ENCODE results near the gene UBC. TPM values are rescaled to one million over a fixed set of nuclear protein-coding genes. Genes with fewer than 3 reads are reported as not detected.

The UBC gene
- total and polyA plus RNA-seq, 9 of the 15 experiments (the other 6 are each of a cell fraction or from before 2014, with no cell fraction given) = 533 to 1,153 (median 813) TPM

DNA sequence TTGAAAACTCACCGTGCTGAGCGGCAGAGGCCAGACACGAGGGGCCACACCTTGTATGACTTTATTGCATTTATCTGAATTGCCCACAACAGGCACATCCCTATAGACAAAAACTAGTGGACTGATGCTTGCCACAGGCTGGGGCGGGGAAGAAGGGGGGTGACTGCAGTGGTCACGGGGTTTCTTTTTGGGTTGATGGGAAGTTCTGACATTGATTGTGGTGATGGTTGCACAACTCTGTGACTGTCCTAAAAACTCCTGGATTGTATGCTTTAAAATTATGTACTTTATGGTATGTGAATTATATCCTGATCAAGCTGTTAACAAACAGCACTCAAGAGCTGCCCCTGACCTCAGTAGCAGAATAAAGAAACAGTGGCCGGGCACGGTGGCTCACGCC is 48.8 kb upstream of the UBC start:
- Histone ChIP-seq H3K36me3 (ENCODE audit: control insufficient read depth, insufficient read depth, low read length) (peaks cover 85% of the 10 kb centered on the region; the same call in 2 of the 3 replicates), H3K9me1 (ENCODE audit: control insufficient read depth, insufficient read depth, low read length) (no peaks in the 10 kb centered on the region), H3K27me3 (ENCODE audit: control insufficient read depth in 2 of 2, insufficient read depth in 2 of 2, low read length in 2 of 2) (no peaks in the 10 kb centered on the region), H3K9me3 (replicated peaks; ENCODE audit: control insufficient read depth, insufficient read depth, low read depth, low read length) (no peaks in the 10 kb centered on the region), H4K20me1 (replicated peaks; ENCODE audit: control insufficient read depth, insufficient read depth, low read length) (no peaks in the 10 kb centered on the region), H3K9ac (ENCODE audit: insufficient read depth in 1 of 2, low read depth in 2 of 2, low read length in 2 of 2) (no peak overlapping the region), H3K4me3 (no peak overlapping the region), H3K4me1 (replicated peaks in 1 of 2; ENCODE audit: control insufficient read depth in 2 of 2, insufficient read depth in 2 of 2, low read length in 2 of 2) (0 out of 5 replicates have a peak, but pooled peaks cover 0 to 3% of the 10 kb centered on the region in 2 experiments), H3K4me2 (ENCODE audit: insufficient read depth, low read length) (no peak overlapping the region), H3K27ac (ENCODE audit: extremely low read depth, low read depth, low read length) (no peak overlapping the region), H2AFZ (ENCODE audit: low read depth, low read length) (no peak overlapping the region), H3K79me2 (ENCODE audit: control insufficient read depth, insufficient read depth, low read length) (no peaks in the 10 kb centered on the region)
- no peak for DNase-seq (ENCODE audit: extremely low read depth in 1 of 4, low spot score in 3 of 4)
- POLR2A ChIA-PET = no interaction called here
- CTCF ChIA-PET (ENCODE audit: low intra/inter-chr PET ratio) = no interaction called here
- in situ Hi-C loops (cut with MboI) (no loop called here), intact Hi-C loops (cut with micrococcal nuclease) (no loop called here)
- BruUV-seq (replicated peaks) = TSS peak; percentile 16
- ATAC-seq = no peak
- FAIRE-seq = no peak
- WGBS (ENCODE audit: insufficient coverage, low coverage, missing lambda C conversion rate) = 100% methylated on average over 6 of the region's 8 CpGs
- TF ChIP-seq ZNF316 (IDR thresholded peaks at IDR 0.05) (no peak), STAT5B (CRISPR knock-in tag; IDR thresholded peaks at IDR 0.05) (no peak), ZBTB34 (CRISPR knock-in tag; IDR thresholded peaks at IDR 0.05) (no peak), ELK3 (CRISPR knock-in tag; IDR thresholded peaks at IDR 0.05) (no peak), CEBPB (tag; IDR thresholded peaks at IDR 0.05) (no peak), ZNF75A (CRISPR knock-in tag; IDR thresholded peaks at IDR 0.05) (no peak), ZBTB12 (CRISPR knock-in tag; IDR thresholded peaks at IDR 0.05) (no peak), ZNF76 (CRISPR knock-in tag; IDR thresholded peaks at IDR 0.05; ENCODE audit: borderline replicate concordance) (no peak), TCF7 (IDR thresholded peaks at IDR 0.05; ENCODE audit: borderline replicate concordance) (no peak), MEF2D (tag; conservative IDR thresholded peaks at IDR 0.05; ENCODE audit: low read depth) (no peak), ZNF280A (IDR thresholded peaks at IDR 0.05; ENCODE audit: low read depth, partially characterized antibody) (no peak)
- TF ChIP-seq, protein P1, sequence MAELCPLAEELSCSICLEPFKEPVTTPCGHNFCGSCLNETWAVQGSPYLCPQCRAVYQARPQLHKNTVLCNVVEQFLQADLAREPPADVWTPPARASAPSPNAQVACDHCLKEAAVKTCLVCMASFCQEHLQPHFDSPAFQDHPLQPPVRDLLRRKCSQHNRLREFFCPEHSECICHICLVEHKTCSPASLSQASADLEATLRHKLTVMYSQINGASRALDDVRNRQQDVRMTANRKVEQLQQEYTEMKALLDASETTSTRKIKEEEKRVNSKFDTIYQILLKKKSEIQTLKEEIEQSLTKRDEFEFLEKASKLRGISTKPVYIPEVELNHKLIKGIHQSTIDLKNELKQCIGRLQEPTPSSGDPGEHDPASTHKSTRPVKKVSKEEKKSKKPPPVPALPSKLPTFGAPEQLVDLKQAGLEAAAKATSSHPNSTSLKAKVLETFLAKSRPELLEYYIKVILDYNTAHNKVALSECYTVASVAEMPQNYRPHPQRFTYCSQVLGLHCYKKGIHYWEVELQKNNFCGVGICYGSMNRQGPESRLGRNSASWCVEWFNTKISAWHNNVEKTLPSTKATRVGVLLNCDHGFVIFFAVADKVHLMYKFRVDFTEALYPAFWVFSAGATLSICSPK (IDR thresholded peaks at IDR 0.05; ENCODE audit: borderline replicate concordance) = no peak
- TF ChIP-seq, protein P2, sequence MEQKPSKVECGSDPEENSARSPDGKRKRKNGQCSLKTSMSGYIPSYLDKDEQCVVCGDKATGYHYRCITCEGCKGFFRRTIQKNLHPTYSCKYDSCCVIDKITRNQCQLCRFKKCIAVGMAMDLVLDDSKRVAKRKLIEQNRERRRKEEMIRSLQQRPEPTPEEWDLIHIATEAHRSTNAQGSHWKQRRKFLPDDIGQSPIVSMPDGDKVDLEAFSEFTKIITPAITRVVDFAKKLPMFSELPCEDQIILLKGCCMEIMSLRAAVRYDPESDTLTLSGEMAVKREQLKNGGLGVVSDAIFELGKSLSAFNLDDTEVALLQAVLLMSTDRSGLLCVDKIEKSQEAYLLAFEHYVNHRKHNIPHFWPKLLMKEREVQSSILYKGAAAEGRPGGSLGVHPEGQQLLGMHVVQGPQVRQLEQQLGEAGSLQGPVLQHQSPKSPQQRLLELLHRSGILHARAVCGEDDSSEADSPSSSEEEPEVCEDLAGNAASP (IDR thresholded peaks at IDR 0.05) = no peak
- TF ChIP-seq, protein P3, sequence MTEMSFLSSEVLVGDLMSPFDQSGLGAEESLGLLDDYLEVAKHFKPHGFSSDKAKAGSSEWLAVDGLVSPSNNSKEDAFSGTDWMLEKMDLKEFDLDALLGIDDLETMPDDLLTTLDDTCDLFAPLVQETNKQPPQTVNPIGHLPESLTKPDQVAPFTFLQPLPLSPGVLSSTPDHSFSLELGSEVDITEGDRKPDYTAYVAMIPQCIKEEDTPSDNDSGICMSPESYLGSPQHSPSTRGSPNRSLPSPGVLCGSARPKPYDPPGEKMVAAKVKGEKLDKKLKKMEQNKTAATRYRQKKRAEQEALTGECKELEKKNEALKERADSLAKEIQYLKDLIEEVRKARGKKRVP (CRISPR knock-in tag; IDR thresholded peaks at IDR 0.05) = no peak

Data from K562 (cell line).